ENCODE measurements around the gene SLC5A5. TPM values are rescaled to one million over a fixed set of nuclear protein-coding genes. Genes with fewer than 3 reads are reported as not detected.

Gene SLC5A5
- total RNA-seq, 1 donor from 2014 or later: not detected

DNA sequence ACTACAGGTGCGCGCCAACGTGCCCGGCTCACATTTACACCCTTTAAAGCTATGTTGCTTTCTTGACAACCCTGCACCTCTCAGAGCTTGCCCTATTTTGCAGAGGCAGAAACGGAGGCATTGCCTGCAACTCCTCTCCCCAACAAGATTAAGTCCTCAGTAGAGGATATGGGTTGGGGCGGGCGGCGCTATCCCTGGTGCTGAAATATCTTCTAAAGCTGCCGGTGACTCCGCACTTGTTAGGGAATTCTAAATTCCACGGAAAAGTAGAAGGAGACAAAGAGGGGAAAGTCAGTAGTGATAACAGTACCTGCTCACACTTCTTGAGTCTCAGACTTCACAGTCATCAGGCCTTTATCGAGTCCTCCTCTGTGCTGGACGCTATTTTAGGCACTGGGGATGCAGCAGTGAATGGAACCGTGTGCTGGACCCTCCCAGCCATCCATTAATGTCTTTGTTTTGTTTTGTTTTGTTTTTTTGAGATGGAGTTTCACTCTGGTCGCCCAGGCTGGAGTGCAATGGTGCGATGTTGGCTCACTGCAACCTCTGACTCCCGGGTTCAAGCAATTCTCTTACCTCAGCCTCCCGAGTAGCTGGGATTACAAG is 18.0 kb downstream of the SLC5A5 start:
- intact Hi-C loops (cut with DNase I): no loop called here
- no peaks in the 10 kb centered on the region for H3K27me3 ChIP-seq

GRCh38 chr19:17893766-17894165 is 22.0 kb downstream of the SLC5A5 start:
- H3K36me3 ChIP-seq: no peaks in the 10 kb centered on the region
- TF ChIP-seq, protein P1, sequence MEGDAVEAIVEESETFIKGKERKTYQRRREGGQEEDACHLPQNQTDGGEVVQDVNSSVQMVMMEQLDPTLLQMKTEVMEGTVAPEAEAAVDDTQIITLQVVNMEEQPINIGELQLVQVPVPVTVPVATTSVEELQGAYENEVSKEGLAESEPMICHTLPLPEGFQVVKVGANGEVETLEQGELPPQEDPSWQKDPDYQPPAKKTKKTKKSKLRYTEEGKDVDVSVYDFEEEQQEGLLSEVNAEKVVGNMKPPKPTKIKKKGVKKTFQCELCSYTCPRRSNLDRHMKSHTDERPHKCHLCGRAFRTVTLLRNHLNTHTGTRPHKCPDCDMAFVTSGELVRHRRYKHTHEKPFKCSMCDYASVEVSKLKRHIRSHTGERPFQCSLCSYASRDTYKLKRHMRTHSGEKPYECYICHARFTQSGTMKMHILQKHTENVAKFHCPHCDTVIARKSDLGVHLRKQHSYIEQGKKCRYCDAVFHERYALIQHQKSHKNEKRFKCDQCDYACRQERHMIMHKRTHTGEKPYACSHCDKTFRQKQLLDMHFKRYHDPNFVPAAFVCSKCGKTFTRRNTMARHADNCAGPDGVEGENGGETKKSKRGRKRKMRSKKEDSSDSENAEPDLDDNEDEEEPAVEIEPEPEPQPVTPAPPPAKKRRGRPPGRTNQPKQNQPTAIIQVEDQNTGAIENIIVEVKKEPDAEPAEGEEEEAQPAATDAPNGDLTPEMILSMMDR (IDR thresholded peaks at IDR 0.05): no peak
- intact Hi-C loops (cut with DNase I): no loop called here
- H3K9me3 ChIP-seq: no peaks in the 10 kb centered on the region
- H3K27ac ChIP-seq: no peak overlapping the region
- no peaks in the 10 kb centered on the region for H3K4me1 ChIP-seq
- no peaks in the 10 kb centered on the region for H3K27me3 ChIP-seq
- DNase-seq (ENCODE audit: low spot score in 2 of 2): no peak
- no peak overlapping the region for H3K4me3 ChIP-seq

More for the DNA sequence above, 18.0 kb downstream of the SLC5A5 start:
- H3K36me3 ChIP-seq: no peaks in the 10 kb centered on the region
- no peaks in the 10 kb centered on the region for H3K9me3 ChIP-seq
- DNase-seq (ENCODE audit: low spot score in 2 of 2): no peak
- no peaks in the 10 kb centered on the region for H3K4me1 ChIP-seq
- H3K4me3 ChIP-seq: no peak overlapping the region
- no peak overlapping the region for H3K27ac ChIP-seq
- TF ChIP-seq, protein P1 (IDR thresholded peaks at IDR 0.05): no peak

DNA sequence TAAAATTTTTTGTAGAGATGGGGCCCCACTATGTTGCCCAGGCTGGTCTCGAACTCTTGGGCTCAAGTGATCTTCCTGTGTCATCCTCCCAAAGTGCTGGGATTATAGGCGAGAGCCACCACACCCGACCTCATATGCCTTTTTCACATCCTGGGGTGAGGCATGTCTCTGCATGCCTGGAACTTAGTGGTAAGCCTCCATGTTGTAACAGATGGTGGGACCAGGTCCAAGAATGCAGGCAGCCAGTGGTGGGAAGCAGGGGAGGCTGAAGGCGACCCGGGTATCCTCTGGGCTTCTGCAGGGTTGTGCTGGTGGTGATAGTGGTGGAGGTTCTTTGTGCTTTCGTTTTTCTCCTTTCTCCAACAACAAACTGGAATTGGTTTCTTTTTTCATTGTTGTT is 31.0 kb downstream of the SLC5A5 start:
- Histone ChIP-seq H3K4me3 (no peak overlapping the region), H3K27ac (no peak overlapping the region), H3K27me3 (no peaks in the 10 kb centered on the region), H3K9me3 (peaks cover 0 to 3% of the 10 kb centered on the region in 2 donors), H3K4me1 (no peaks in the 10 kb centered on the region), H3K36me3 (no peaks in the 10 kb centered on the region)
- DNase-seq (ENCODE audit: low spot score in 2 of 2): no peak
- intact Hi-C loops (cut with DNase I): no loop called here
- TF ChIP-seq, protein P1 (IDR thresholded peaks at IDR 0.05): no peak

DNA sequence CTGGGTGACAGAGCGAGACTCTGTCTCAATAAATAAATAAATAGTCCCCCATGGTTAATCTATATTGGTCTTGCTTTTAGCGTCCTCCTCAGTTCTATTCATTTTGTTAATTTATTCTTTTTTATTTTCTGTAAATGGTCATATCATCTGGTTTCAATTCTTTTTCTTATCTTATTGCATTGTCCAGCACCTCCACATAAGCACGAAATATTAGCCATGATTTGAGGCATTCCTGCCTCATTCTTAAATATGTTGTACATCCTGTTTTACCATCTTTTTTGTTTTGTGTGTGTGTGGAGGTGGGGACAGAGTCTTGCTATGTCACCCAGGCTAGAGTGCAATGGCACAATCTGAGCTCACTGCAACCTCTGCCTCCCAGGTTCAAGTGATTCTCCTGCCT is 36.5 kb downstream of the SLC5A5 start:
- H3K27ac ChIP-seq: no peak overlapping the region
- intact Hi-C loops (cut with DNase I): no loop called here
- no peak for DNase-seq (ENCODE audit: low spot score in 2 of 2)
- no peaks in the 10 kb centered on the region for H3K36me3 ChIP-seq
- no peak overlapping the region for H3K4me3 ChIP-seq
- H3K27me3 ChIP-seq: no peaks in the 10 kb centered on the region
- peaks cover 0 to 18% of the 10 kb centered on the region in 2 donors for H3K9me3 ChIP-seq
- H3K4me1 ChIP-seq: no peaks in the 10 kb centered on the region
- TF ChIP-seq, protein P1 (IDR thresholded peaks at IDR 0.05): no peak

- H3K4me3 ChIP-seq: no peak overlapping the region
- TF ChIP-seq, protein P1 (IDR thresholded peaks at IDR 0.05): no peak
- H3K36me3 ChIP-seq: no peaks in the 10 kb centered on the region
- H3K9me3 ChIP-seq: peaks cover 0 to 18% of the 10 kb centered on the region in 2 donors
- no peak overlapping the region for H3K27ac ChIP-seq
- no peaks in the 10 kb centered on the region for H3K27me3 ChIP-seq
- no peak for DNase-seq (ENCODE audit: low spot score in 2 of 2)
- intact Hi-C loops (cut with DNase I): no loop called here
- no peaks in the 10 kb centered on the region for H3K4me1 ChIP-seq
Measured at GRCh38 chr19:17909003-17909732, 37.4 kb downstream of the SLC5A5 start.

Measured in ascending aorta (tissue), 2 donors.